ENCODE measurements around the gene EEF1A1. TPM values are rescaled to one million over a fixed set of nuclear protein-coding genes. Genes with fewer than 3 reads are reported as not detected.

The EEF1A1 gene
- total RNA-seq, 4 donors from 2014 or later, result 2,654 to 8,743 (median 5,443) TPM

DNA sequence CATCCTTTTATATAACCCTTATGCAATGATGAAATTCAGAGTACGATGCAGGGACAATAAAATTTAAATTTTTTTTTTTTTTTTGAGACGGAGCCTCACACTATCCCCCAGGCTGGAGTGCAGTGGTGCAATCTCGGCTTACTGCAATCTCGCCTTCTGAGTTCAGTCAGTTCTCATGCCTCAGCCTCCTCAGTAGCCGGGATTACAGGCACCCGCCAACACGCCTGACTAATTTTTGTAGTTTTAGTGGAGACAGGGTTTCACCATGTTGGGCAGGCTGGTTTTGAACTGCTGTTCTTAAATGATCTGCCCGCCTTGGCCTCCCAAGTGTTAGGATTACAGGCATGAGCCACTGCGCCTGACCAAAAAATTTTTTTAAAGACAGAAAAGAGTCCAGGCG lies 44.1 kb downstream of the EEF1A1 start:
- no peak for TF ChIP-seq EP300 (IDR thresholded peaks at IDR 0.05; ENCODE audit: low read depth)
- TF ChIP-seq POLR2A (IDR thresholded peaks at IDR 0.05), result no peak
- TF ChIP-seq, protein P1, sequence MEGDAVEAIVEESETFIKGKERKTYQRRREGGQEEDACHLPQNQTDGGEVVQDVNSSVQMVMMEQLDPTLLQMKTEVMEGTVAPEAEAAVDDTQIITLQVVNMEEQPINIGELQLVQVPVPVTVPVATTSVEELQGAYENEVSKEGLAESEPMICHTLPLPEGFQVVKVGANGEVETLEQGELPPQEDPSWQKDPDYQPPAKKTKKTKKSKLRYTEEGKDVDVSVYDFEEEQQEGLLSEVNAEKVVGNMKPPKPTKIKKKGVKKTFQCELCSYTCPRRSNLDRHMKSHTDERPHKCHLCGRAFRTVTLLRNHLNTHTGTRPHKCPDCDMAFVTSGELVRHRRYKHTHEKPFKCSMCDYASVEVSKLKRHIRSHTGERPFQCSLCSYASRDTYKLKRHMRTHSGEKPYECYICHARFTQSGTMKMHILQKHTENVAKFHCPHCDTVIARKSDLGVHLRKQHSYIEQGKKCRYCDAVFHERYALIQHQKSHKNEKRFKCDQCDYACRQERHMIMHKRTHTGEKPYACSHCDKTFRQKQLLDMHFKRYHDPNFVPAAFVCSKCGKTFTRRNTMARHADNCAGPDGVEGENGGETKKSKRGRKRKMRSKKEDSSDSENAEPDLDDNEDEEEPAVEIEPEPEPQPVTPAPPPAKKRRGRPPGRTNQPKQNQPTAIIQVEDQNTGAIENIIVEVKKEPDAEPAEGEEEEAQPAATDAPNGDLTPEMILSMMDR (IDR thresholded peaks at IDR 0.05), result no peak
- no peak for TF ChIP-seq POLR2AphosphoS5 (IDR thresholded peaks at IDR 0.05)
- H3K36me3 ChIP-seq, result peaks cover 0 to 72% (median 24%) of the 10 kb centered on the region in 4 donors
- H3K4me3 ChIP-seq, result no peak overlapping the region
- DNase-seq, result no peak
- no peaks in the 10 kb centered on the region for H3K27me3 ChIP-seq
- WGBS, 2 donors (ENCODE audit: low coverage in 1 of 2), result 93% methylated on average over 2 to 10 of the region's 10 CpGs
- H3K27ac ChIP-seq, result no peak overlapping the region
- intact Hi-C loops (cut with DNase I; ENCODE audit: low total_unique reads) (no loop called here), in situ Hi-C loops (cut with MboI; ENCODE audit: low pct_ligation_motif_present in 1 of 4, low pct_unique_long_range_greater_than_20kb in 1 of 4, low sequenced_read_pairs in 3 of 4) (no loop called here)
- H3K4me1 ChIP-seq, result no peaks in the 10 kb centered on the region
- H3K9me3 ChIP-seq, result no peaks in the 10 kb centered on the region

DNA sequence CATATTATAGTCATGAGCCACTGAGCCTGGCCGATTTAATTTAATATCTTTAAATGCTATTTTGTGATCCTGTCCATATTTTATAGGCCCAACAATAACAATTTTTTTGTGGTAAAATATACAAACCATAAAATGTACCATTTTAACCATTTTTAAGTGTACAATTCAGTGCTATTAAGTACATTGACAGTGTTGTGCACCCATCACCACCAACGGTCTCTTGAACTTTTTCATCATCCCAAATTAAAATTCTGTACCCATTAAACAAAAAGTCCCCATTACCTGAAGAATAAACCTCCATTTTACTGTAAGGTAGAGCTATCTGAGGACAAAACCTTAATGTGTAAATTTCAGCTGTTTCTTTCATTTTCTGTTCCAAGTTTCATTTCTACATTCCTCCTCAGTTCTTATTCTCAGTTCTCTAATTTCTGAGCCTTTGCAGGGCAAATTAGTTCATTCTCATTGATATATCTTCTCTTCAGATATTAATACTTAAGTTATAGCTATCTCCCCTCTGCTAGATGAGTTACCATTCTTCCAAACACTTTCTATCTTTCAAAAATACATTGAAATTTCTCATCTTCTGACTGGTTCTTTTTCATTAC lies 49.0 kb downstream of the EEF1A1 start:
- 56 to 69% methylated on average over 2 of the region's 2 CpGs for WGBS, 2 donors (ENCODE audit: low coverage in 1 of 2)
- Histone ChIP-seq H3K4me1 (no peaks in the 10 kb centered on the region), H3K36me3 (peaks cover 0 to 83% (median 34%) of the 10 kb centered on the region in 4 donors), H3K27ac (peak overlapping the region; percentile 11 to 52 (median 22)), H3K27me3 (no peaks in the 10 kb centered on the region), H3K4me3 (no peak overlapping the region), H3K9me3 (no peaks in the 10 kb centered on the region)
- no peak for DNase-seq
- in situ Hi-C loops (cut with MboI; ENCODE audit: low pct_ligation_motif_present in 1 of 4, low pct_unique_long_range_greater_than_20kb in 1 of 4, low sequenced_read_pairs in 3 of 4) (no loop called here), intact Hi-C loops (cut with DNase I; ENCODE audit: low total_unique reads) (no loop called here)
- TF ChIP-seq, protein P1 (IDR thresholded peaks at IDR 0.05), result no peak
- no peak for TF ChIP-seq POLR2AphosphoS5 (IDR thresholded peaks at IDR 0.05)

Small RNAs within 50 kb of the gene (small RNA-seq; reads per million reads assigned to genes)
- gene AL603910.2, result 0 reads per million in 4 donors
- gene RN7SL827P, result 0 to 0.55 (median 0) reads per million in 4 donors

Other genes with a start within 250 kb of the EEF1A1 start
- gene DPPA5, start 166.8 kb downstream of the EEF1A1 start, total RNA-seq, result not detected
- not detected for gene KHDC3L, start 158.4 kb downstream of the EEF1A1 start, total RNA-seq
- not detected for gene OOEP, start 151.1 kb downstream of the EEF1A1 start, total RNA-seq
- 1 to 10 TPM in 2 of 4 donors, not detected in 2; 1.2 to 2.6 TPM for gene DDX43, start 126.2 kb downstream of the EEF1A1 start, total RNA-seq
- gene CGAS, start 68.7 kb downstream of the EEF1A1 start, total RNA-seq, result 10 to 100 TPM in 1 of 4 donors, 1 to 10 TPM in 3; 1.8 to 11.2 (median 4.0) TPM
- 10 to 100 TPM in 3 of 4 donors, 1 to 10 TPM in 1; 9.6 to 27.7 (median 22.2) TPM for gene MTO1, start 59.3 kb downstream of the EEF1A1 start, total RNA-seq
- 10 to 100 TPM; 13.7 to 57.3 (median 32.8) TPM for gene SLC17A5, start 133.0 kb upstream of the EEF1A1 start, total RNA-seq
- 1 to 10 TPM; 1.9 to 7.4 (median 4.8) TPM for gene CD109, start 175.2 kb upstream of the EEF1A1 start, total RNA-seq

All from transverse colon (tissue), 4 donors.